ENCODE measurements around the gene FRMD1.

DNA sequence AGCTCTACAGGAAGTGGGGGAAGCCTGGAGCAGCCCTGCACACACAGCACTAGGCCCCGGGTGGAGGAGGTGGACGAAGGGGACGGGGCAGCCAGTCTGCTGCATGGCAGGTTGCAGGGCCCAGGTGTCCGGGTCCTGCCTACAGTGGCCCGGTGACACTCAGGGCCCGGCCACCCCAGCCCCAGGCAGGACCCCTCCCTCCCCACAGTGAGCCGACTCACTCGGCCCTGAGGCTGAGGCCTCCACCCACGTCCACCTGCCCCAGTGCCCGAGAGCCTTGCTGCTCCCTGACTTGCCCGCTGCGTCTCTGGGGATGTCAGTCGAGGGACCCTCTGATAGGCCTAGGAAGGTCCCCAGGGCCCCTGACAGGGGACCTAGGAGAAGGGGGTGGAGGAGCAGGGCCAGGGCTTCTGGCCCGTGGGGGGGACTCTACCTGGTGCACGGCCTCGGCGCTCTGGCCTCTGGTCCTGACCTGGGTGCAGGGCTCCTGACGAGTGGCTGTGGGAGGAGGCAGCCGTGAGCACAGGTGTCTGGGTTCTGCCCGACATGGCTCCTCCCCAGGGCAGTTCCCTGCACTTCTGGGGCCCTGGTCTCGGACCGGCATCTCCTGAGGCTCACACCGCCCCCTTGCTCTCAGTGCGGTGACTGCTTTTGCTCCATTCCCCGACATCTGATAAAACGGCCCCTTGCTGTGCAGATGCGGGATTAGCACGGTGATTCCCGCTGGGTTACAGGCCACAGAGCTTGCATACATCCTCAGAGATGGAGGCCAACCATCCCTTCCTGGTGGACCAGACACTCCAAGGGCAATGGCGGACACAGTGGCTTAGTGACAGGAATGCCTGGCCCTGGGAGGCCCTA is 20.1 kb downstream of the FRMD1 start:
- TF ChIP-seq TAF1 (IDR thresholded peaks at IDR 0.05; ENCODE audit: borderline replicate concordance, insufficient read depth, low read length) (no peak), POLR2AphosphoS5 (IDR thresholded peaks at IDR 0.05; ENCODE audit: low read depth, low read length) (no peak), SIN3A (IDR thresholded peaks at IDR 0.05; ENCODE audit: borderline replicate concordance, insufficient read depth, low read length) (no peak)
- TF ChIP-seq, protein P1, sequence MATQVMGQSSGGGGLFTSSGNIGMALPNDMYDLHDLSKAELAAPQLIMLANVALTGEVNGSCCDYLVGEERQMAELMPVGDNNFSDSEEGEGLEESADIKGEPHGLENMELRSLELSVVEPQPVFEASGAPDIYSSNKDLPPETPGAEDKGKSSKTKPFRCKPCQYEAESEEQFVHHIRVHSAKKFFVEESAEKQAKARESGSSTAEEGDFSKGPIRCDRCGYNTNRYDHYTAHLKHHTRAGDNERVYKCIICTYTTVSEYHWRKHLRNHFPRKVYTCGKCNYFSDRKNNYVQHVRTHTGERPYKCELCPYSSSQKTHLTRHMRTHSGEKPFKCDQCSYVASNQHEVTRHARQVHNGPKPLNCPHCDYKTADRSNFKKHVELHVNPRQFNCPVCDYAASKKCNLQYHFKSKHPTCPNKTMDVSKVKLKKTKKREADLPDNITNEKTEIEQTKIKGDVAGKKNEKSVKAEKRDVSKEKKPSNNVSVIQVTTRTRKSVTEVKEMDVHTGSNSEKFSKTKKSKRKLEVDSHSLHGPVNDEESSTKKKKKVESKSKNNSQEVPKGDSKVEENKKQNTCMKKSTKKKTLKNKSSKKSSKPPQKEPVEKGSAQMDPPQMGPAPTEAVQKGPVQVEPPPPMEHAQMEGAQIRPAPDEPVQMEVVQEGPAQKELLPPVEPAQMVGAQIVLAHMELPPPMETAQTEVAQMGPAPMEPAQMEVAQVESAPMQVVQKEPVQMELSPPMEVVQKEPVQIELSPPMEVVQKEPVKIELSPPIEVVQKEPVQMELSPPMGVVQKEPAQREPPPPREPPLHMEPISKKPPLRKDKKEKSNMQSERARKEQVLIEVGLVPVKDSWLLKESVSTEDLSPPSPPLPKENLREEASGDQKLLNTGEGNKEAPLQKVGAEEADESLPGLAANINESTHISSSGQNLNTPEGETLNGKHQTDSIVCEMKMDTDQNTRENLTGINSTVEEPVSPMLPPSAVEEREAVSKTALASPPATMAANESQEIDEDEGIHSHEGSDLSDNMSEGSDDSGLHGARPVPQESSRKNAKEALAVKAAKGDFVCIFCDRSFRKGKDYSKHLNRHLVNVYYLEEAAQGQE (IDR thresholded peaks at IDR 0.05; ENCODE audit: insufficient read depth in 1 of 2, low read depth in 2 of 2, low read length in 2 of 2): no peak

Measured in PFSK-1 (cell line).